ENCODE data around the gene ZNF576. TPM values are rescaled to one million over a fixed set of nuclear protein-coding genes. Genes with fewer than 3 reads are reported as not detected.

Gene ZNF576
- total and polyA plus RNA-seq, 2 of the 13 experiments (the other 11 are each of a cell fraction or from before 2014, with no cell fraction given): 7.2 to 9.6 TPM

GRCh38 chr19:43639519-43640423 lies 43.4 kb downstream of the ZNF576 start, which contains the start of gene CADM4:
TSS of gene CADM4 (minus strand) at chr19:43639850. CDS start at chr19:43639790, 60 bp downstream.
- ATAC-seq (peak; percentile 35), DNase-seq (ENCODE audit: low spot score) (no peak), FAIRE-seq (no peak)
- POLR2A ChIA-PET: no interaction called here
- no peaks in the 10 kb centered on the region for H3K36me3 ChIP-seq (replicated peaks in 1 of 2; ENCODE audit: control insufficient read depth in 1 of 2, insufficient read depth in 2 of 2, low read length in 2 of 2)
- H3K27ac ChIP-seq (ENCODE audit: extremely low read length, insufficient read depth, low read length): no peak within 1 kb of the TSS
- in situ Hi-C loops (cut with HindIII; ENCODE audit: extremely low pct_ligation_motif_present, low pct_unique_long_range_greater_than_20kb) (no loop called here), intact Hi-C loops (cut with micrococcal nuclease; ENCODE audit: unreplicated experiment) (no loop called here)
- peak within 1 kb of the TSS; percentile 93 for H3K4me2 ChIP-seq (ENCODE audit: low read depth, low read length)
- WGBS (ENCODE audit: low lambda C conversion rate): 2% methylated on average over 44 of the region's 110 CpGs
- H3K79me2 ChIP-seq (ENCODE audit: insufficient read depth, low read length): no peaks in the 10 kb centered on the region
- BruUV-seq (replicated peaks): no TSS peak
- CTCF ChIA-PET (ENCODE audit: low intra/inter-chr PET ratio, low total read pairs): no interaction called here
- H2AFZ ChIP-seq (ENCODE audit: low read length): no peak within 1 kb of the TSS
- H3K9ac ChIP-seq (ENCODE audit: insufficient read depth, low read depth, low read length): peak within 1 kb of the TSS; percentile 70
- H3K27me3 ChIP-seq (ENCODE audit: control insufficient read depth in 1 of 2, insufficient read depth in 2 of 2, low read length in 2 of 2): no peaks in the 10 kb centered on the region
- no peaks in the 10 kb centered on the region for H3K9me3 ChIP-seq (ENCODE audit: low read length)
- H3K4me3 ChIP-seq (replicated peaks in 1 of 3; ENCODE audit: insufficient read depth in 1 of 3, low read depth in 2 of 3, low read length in 3 of 3): peak within 1 kb of the TSS; percentile 68 to 84 (median 83)
- H4K20me1 ChIP-seq (ENCODE audit: insufficient read depth, low read length): no peaks in the 10 kb centered on the region
- H3K4me1 ChIP-seq (ENCODE audit: insufficient read depth, low read length): peaks cover 50% of the 10 kb centered on the region
- TF ChIP-seq ETS1 (CRISPR knock-in tag; IDR thresholded peaks at IDR 0.05) (no peak), DBP (CRISPR knock-in tag; IDR thresholded peaks at IDR 0.05; ENCODE audit: not compliant biosample characterization) (no peak), ATF2 (CRISPR knock-in tag; IDR thresholded peaks at IDR 0.05) (no peak), ZNF589 (CRISPR knock-in tag; conservative IDR thresholded peaks at IDR 0.05) (0 out of 2 replicates have a peak, but pooled peaks have one; percentile 34), ARID4A (CRISPR knock-in tag; IDR thresholded peaks at IDR 0.05; ENCODE audit: borderline replicate concordance) (peak; percentile 62), ZNF142 (CRISPR knock-in tag; IDR thresholded peaks at IDR 0.05) (no peak)
